SK-N-SH (cell line): ENCODE data around the gene TAB2. TPM values are rescaled to one million over a fixed set of nuclear protein-coding genes. Genes with fewer than 3 reads are reported as not detected.

Experiments used
- CTCF ChIA-PET: fragments of 300-600, 350-600 bp; formaldehyde crosslinking; extraction: SDS; loops from one replicate; lab custom pipeline; 2021; lab: Yijun Ruan, JAX
- POLR2A ChIA-PET: fragments of 350-600 bp; sonication (Branson Sonifier 250); formaldehyde crosslinking; extraction: SDS; loops from one replicate; lab custom pipeline; 2020; ENCODE audit warnings: antibody characterized with exemption, inconsistent platforms; lab: Yijun Ruan, JAX
- DNase-seq: peaks from one replicate; pipeline ENCODE4 v3.0.0; 2012
- H2AFZ ChIP-seq: fragments of 200-600 bp; sonication (generic); 2 replicates; pipeline ENCODE4 v1.8.1; 2016; ENCODE audit warnings: antibody characterized with exemption, mild to moderate bottlenecking, low read depth
- H3F3A ChIP-seq: fragments of 200-600 bp; sonication (generic); replicated peaks from 2 replicates; pipeline ENCODE3; 2016; ENCODE audit warnings: antibody characterized with exemption, mild to moderate bottlenecking; ENCODE audit not compliant: insufficient read depth
- H3K27ac ChIP-seq, 2 experiments: fragments of 200-500 bp in 1 of 2; fragments of 200-600 bp in 1 of 2; sonication (Bioruptor generic) in 1 of 2; sonication (generic), shearing (Covaris generic) in 1 of 2; 2 replicates each; pipeline versions ENCODE4 v1.5.1 to v1.6.1; 2014 to 2016; ENCODE audit warnings: low read depth in 2 of 2, inconsistent platforms in 1 of 2, low read length in 1 of 2, mild to moderate bottlenecking in 1 of 2, mixed read lengths in 1 of 2
- H3K27me3 ChIP-seq: fragments of 200-600 bp; sonication (generic), shearing (Covaris generic); 2 replicates; pipeline ENCODE4 v1.6.1; 2016; ENCODE audit warnings: mixed run types; ENCODE audit not compliant: insufficient read depth
- H3K36me3 ChIP-seq, 2 experiments: fragments of 200-500 bp in 1 of 2; fragments of 200-600 bp in 1 of 2; sonication (Bioruptor generic) in 1 of 2; sonication (generic) in 1 of 2; replicated peaks in 1 of 2; 2 replicates each; pipeline versions ENCODE3 to v1.5.1; 2014 to 2016; ENCODE audit warnings: low read length in 1 of 2, mild to moderate bottlenecking in 1 of 2; ENCODE audit not compliant: insufficient read depth in 2 of 2, control insufficient read depth in 1 of 2
- H3K4me1 ChIP-seq, 2 experiments: fragments of 200-500 bp in 1 of 2; fragments of 200-600 bp in 1 of 2; sonication (Bioruptor generic) in 1 of 2; sonication (generic), shearing (Covaris generic) in 1 of 2; 2 replicates each; pipeline versions ENCODE4 v1.5.1 to v1.6.1; 2014 to 2016; ENCODE audit warnings: low read depth in 1 of 2, low read length in 1 of 2, mixed run types in 1 of 2; ENCODE audit not compliant: insufficient read depth in 2 of 2, control insufficient read depth in 1 of 2
- H3K4me2 ChIP-seq: fragments of 200-600 bp; sonication (generic), shearing (Covaris generic); 2 replicates; pipeline ENCODE4 v1.6.1; 2017; ENCODE audit warnings: mixed run types
- H3K4me3 ChIP-seq, 2 experiments: fragments of 200-500 bp in 1 of 2; fragments of 200-600 bp in 1 of 2; sonication (Bioruptor generic) in 1 of 2; sonication (generic), shearing (Covaris generic) in 1 of 2; 2 replicates each; pipeline versions ENCODE4 v1.5.1 to v1.8.1; 2014 to 2016; ENCODE audit warnings: low read depth in 2 of 2, inconsistent platforms in 1 of 2, low read length in 1 of 2, mild to moderate bottlenecking in 1 of 2, mixed read lengths in 1 of 2, moderate library complexity in 1 of 2
- H3K79me2 ChIP-seq: fragments of 200-600 bp; sonication (generic); 2 replicates; pipeline ENCODE4 v1.8.1; 2017; ENCODE audit warnings: mild to moderate bottlenecking; ENCODE audit not compliant: insufficient read depth
- H3K9ac ChIP-seq: fragments of 200-600 bp; sonication (generic); 2 replicates; pipeline ENCODE4 v1.6.1; 2017; ENCODE audit warnings: mixed run types
- H3K9me2 ChIP-seq: fragments of 200-600 bp; sonication (generic); 2 replicates; pipeline ENCODE4 v1.6.1; 2017; ENCODE audit warnings: mixed run types
- H3K9me3 ChIP-seq: fragments of 200-600 bp; sonication (generic); 2 replicates; pipeline ENCODE4 v1.6.1; 2017; ENCODE audit warnings: mixed run types, mild to moderate bottlenecking, moderate library complexity
- H4K20me1 ChIP-seq: fragments of 200-600 bp; sonication (generic); 2 replicates; pipeline ENCODE4 v1.6.1; 2017; ENCODE audit warnings: mild to moderate bottlenecking, mixed run types; ENCODE audit not compliant: insufficient read depth
- CHD2 ChIP-seq: fragments of 150-350 bp; IDR thresholded peaks from 2 replicates; pipeline ENCODE4 v1.6.1; 2018; ENCODE audit warnings: low read length; ENCODE audit not compliant: partially characterized antibody
- EP300 ChIP-seq, 2 experiments: IDR thresholded peaks; 2 replicates each; pipeline versions ENCODE4 v1.4.0 to v1.6.1; 2012; ENCODE audit warnings: borderline replicate concordance in 1 of 2, low read depth in 1 of 2, low read length in 1 of 2
- EZH2phosphoT487 ChIP-seq: fragments of 200-600 bp; sonication (generic); IDR thresholded peaks from 2 replicates; pipeline ENCODE4 v1.6.1; 2017; ENCODE audit warnings: low read depth, mixed run types, mild to moderate bottlenecking, antibody characterized with exemption, moderate library complexity, borderline replicate concordance
- FOSL2 ChIP-seq: IDR thresholded peaks from 2 replicates; pipeline ENCODE4 v1.4.0; 2012; ENCODE audit warnings: low read depth, mild to moderate bottlenecking, moderate library complexity, borderline replicate concordance
- FOXM1 ChIP-seq: IDR thresholded peaks from 2 replicates; pipeline ENCODE4 v1.4.0; 2012; ENCODE audit warnings: low read depth, mild to moderate bottlenecking
- JUND ChIP-seq: IDR thresholded peaks from 2 replicates; pipeline ENCODE4 v1.4.0; 2012
- MEF2A ChIP-seq: IDR thresholded peaks from 2 replicates; pipeline ENCODE4 v1.4.0; 2012; ENCODE audit warnings: low read depth, borderline replicate concordance
- MXI1 ChIP-seq: IDR thresholded peaks from 2 replicates; pipeline ENCODE4 v1.6.1; 2012; ENCODE audit warnings: mild to moderate bottlenecking, low read depth, low read length, improper control_type of control experiment
- RCOR1 ChIP-seq: fragments of 150-350 bp; IDR thresholded peaks from 2 replicates; pipeline ENCODE4 v1.6.1; 2017; ENCODE audit warnings: antibody characterized with exemption, low read length
- RXRA ChIP-seq: IDR thresholded peaks from 2 replicates; pipeline ENCODE4 v1.4.0; 2012; ENCODE audit warnings: low read depth, mild to moderate bottlenecking, borderline replicate concordance
- SIN3A ChIP-seq: IDR thresholded peaks from 2 replicates; pipeline ENCODE4 v1.6.1; 2012; ENCODE audit warnings: low read depth, mild to moderate bottlenecking, low read length, moderate library complexity, borderline replicate concordance
- SMC3 ChIP-seq: IDR thresholded peaks from 2 replicates; pipeline ENCODE4 v1.6.1; 2012; ENCODE audit warnings: low read depth, low read length, improper control_type of control experiment
- TAF1 ChIP-seq: IDR thresholded peaks from 2 replicates; pipeline ENCODE4 v1.6.1; 2012; ENCODE audit warnings: low read depth, mild to moderate bottlenecking, low read length, moderate library complexity, borderline replicate concordance
- YY1 ChIP-seq: IDR thresholded peaks from 2 replicates; pipeline ENCODE4 v1.4.0; 2012; ENCODE audit warnings: low read depth, mild to moderate bottlenecking
- WGBS: methylation state at CpG from one replicate; pipeline ENCODE4 v1.1.6; 2017; ENCODE audit warnings: low lambda C conversion rate; 5-methylcytosine and 5-hydroxymethylcytosine counted together
- polyA plus RNA-seq, 3 experiments: library from polyadenylated mRNA; depleted of rRNA; stranded (reverse); fragments of >200 nt; gene quantifications; 2 replicates each; pipeline ENCODE4 v1.2.3, GENCODE V29; 2012
- TF ChIP-seq, protein P1 (sequence below): IDR thresholded peaks from 2 replicates; pipeline ENCODE4 v1.4.0; 2012; ENCODE audit warnings: low read depth
- TF ChIP-seq, protein P2 (sequence below): fragments of 200-600 bp; sonication (generic); IDR thresholded peaks from 2 replicates; pipeline ENCODE4 v1.6.1; 2017; ENCODE audit warnings: antibody characterized with exemption, mild to moderate bottlenecking, moderate library complexity
- TF ChIP-seq, protein P3 (sequence below): IDR thresholded peaks from 2 replicates; pipeline ENCODE4 v1.6.1; 2012; ENCODE audit warnings: mild to moderate bottlenecking, low read depth, low read length, moderate library complexity
- TF ChIP-seq, protein P4 (sequence below): fragments of 150-350 bp; IDR thresholded peaks from 2 replicates; pipeline ENCODE4 v1.6.1; 2017; ENCODE audit warnings: antibody characterized with exemption, low read length, low read depth, borderline replicate concordance

TAB2 gene
- polyA plus RNA-seq, 1 of the 3 experiments (the other 2 are of a cell fraction), result 24.4 TPM

DNA sequence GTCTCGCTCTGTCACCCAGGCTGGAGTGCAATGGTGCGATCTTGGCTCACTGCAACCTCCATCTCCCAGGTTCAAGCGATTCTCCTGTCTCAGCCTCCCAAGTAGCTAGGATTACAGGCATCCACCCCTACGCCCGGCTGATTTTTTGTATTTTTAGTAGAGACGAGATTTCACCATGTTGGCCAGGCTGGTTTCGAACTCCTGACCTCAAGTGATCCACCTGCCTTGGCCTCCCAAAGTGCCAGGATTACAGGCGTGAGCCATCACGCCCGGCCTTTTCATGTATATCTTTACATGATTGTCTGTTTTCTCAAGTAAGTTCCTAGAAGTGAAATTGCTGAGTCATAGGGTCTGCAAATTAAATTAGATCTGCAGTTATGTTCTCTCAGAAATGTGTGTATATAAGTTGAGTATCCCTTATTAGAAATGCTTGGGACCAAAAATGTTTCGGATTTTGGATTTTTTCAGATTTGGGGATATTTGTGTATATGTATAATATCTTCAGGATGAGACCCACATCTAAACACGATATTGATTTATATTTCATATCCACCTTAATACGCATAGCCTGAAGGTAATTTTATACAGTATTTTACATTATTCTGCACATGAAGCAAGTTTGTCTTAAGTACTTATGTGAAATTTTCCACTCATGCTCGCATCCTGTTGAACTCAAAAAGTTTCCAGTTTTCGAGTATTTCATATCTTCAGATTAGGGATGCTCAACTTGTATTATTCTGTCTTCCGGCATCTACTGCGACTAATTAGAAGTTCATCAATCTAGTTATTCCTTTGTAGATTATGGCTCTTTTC is 40.4 kb downstream of the TAB2 start:
- peaks cover 0 to 20% of the 10 kb centered on the region in 2 experiments for H3K36me3 ChIP-seq
- no peak for TF ChIP-seq EZH2phosphoT487
- CTCF ChIA-PET, result interaction anchor here (2.0 kb wide), 1 partner anchor 74 kb away, joined by 7 read pairs; no protein-coding TSS in a partner anchor
- WGBS, result 94% methylated on average over 17 of the region's 17 CpGs
- POLR2A ChIA-PET, result no interaction called here
- no peak overlapping the region for H2AFZ ChIP-seq
- peaks cover 94% of the 10 kb centered on the region for H4K20me1 ChIP-seq
- H3K27me3 ChIP-seq, result no peaks in the 10 kb centered on the region
- no peaks in the 10 kb centered on the region for H3K9me3 ChIP-seq
- DNase-seq, result no peak
- no peaks in the 10 kb centered on the region for H3K9me2 ChIP-seq
- no peak overlapping the region for H3K9ac ChIP-seq
- H3K27ac ChIP-seq, result no peak overlapping the region
- H3F3A ChIP-seq, result peaks cover 17% of the 10 kb centered on the region
- H3K4me1 ChIP-seq, result no peaks in the 10 kb centered on the region; a peak in 1 of 4 replicates
- H3K4me2 ChIP-seq, result no peak overlapping the region
- H3K79me2 ChIP-seq, result peaks cover 100% of the 10 kb centered on the region
- no peak overlapping the region for H3K4me3 ChIP-seq

DNA sequence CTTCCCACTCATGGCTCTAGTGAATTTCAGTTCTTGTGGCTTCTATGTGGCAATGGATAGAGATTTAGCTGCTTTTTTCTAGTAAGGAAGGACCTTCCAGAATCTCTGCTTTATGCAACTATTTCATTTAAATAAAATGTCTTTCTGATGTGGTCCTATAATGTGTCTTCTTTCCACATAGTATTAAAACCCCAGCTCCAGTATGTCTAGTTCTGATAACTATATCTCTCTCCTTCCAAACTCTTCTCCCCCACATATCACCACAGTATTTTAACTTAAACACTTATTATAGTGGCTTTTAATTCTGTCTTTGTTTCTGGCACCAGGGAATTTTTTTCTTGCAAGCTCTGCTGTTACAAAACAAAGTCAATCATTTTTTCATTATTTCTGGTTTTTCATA is 41.9 kb downstream of the TAB2 start:
- no peaks in the 10 kb centered on the region for H3K27me3 ChIP-seq
- DNase-seq, result no peak
- POLR2A ChIA-PET, result no interaction called here
- TF ChIP-seq, protein P1, sequence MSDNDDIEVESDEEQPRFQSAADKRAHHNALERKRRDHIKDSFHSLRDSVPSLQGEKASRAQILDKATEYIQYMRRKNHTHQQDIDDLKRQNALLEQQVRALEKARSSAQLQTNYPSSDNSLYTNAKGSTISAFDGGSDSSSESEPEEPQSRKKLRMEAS, result no peak
- TF ChIP-seq SIN3A (no peak), YY1 (no peak), MXI1 (no peak), FOXM1 (no peak), MEF2A (no peak), RXRA (no peak), EP300 (IDR thresholded peaks at IDR 0.05; ENCODE audit: borderline replicate concordance in 1 of 2, low read depth in 1 of 2, low read length in 1 of 2) (no peak), FOSL2 (no peak), CHD2 (no peak), TAF1 (no peak), JUND (no peak), RCOR1 (no peak), SMC3 (no peak)
- TF ChIP-seq, protein P2, sequence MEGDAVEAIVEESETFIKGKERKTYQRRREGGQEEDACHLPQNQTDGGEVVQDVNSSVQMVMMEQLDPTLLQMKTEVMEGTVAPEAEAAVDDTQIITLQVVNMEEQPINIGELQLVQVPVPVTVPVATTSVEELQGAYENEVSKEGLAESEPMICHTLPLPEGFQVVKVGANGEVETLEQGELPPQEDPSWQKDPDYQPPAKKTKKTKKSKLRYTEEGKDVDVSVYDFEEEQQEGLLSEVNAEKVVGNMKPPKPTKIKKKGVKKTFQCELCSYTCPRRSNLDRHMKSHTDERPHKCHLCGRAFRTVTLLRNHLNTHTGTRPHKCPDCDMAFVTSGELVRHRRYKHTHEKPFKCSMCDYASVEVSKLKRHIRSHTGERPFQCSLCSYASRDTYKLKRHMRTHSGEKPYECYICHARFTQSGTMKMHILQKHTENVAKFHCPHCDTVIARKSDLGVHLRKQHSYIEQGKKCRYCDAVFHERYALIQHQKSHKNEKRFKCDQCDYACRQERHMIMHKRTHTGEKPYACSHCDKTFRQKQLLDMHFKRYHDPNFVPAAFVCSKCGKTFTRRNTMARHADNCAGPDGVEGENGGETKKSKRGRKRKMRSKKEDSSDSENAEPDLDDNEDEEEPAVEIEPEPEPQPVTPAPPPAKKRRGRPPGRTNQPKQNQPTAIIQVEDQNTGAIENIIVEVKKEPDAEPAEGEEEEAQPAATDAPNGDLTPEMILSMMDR, result no peak
- TF ChIP-seq, protein P3, sequence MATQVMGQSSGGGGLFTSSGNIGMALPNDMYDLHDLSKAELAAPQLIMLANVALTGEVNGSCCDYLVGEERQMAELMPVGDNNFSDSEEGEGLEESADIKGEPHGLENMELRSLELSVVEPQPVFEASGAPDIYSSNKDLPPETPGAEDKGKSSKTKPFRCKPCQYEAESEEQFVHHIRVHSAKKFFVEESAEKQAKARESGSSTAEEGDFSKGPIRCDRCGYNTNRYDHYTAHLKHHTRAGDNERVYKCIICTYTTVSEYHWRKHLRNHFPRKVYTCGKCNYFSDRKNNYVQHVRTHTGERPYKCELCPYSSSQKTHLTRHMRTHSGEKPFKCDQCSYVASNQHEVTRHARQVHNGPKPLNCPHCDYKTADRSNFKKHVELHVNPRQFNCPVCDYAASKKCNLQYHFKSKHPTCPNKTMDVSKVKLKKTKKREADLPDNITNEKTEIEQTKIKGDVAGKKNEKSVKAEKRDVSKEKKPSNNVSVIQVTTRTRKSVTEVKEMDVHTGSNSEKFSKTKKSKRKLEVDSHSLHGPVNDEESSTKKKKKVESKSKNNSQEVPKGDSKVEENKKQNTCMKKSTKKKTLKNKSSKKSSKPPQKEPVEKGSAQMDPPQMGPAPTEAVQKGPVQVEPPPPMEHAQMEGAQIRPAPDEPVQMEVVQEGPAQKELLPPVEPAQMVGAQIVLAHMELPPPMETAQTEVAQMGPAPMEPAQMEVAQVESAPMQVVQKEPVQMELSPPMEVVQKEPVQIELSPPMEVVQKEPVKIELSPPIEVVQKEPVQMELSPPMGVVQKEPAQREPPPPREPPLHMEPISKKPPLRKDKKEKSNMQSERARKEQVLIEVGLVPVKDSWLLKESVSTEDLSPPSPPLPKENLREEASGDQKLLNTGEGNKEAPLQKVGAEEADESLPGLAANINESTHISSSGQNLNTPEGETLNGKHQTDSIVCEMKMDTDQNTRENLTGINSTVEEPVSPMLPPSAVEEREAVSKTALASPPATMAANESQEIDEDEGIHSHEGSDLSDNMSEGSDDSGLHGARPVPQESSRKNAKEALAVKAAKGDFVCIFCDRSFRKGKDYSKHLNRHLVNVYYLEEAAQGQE, result no peak
- TF ChIP-seq, protein P4, sequence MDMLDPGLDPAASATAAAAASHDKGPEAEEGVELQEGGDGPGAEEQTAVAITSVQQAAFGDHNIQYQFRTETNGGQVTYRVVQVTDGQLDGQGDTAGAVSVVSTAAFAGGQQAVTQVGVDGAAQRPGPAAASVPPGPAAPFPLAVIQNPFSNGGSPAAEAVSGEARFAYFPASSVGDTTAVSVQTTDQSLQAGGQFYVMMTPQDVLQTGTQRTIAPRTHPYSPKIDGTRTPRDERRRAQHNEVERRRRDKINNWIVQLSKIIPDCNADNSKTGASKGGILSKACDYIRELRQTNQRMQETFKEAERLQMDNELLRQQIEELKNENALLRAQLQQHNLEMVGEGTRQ, result no peak
- TF ChIP-seq, all 33 proteins: peak for 0
- H3K4me1 ChIP-seq, result peaks cover 0 to 2% of the 10 kb centered on the region in 2 experiments; a peak in 1 of 4 replicates
- H3K27ac ChIP-seq, result no peak overlapping the region
- H4K20me1 ChIP-seq, result peaks cover 94% of the 10 kb centered on the region
- no peak overlapping the region for H3K9ac ChIP-seq
- peaks cover 17% of the 10 kb centered on the region for H3F3A ChIP-seq
- no peaks in the 10 kb centered on the region for H3K9me3 ChIP-seq
- no peak overlapping the region for H2AFZ ChIP-seq
- peaks cover 0 to 20% of the 10 kb centered on the region in 2 experiments for H3K36me3 ChIP-seq
- H3K4me2 ChIP-seq, result no peak overlapping the region
- H3K79me2 ChIP-seq, result peaks cover 100% of the 10 kb centered on the region
- CTCF ChIA-PET, result interaction anchor here (0.9 to 2.0 kb wide), 2 partner anchors 16 to 72 kb away, joined by 4 to 7 read pairs; no protein-coding TSS in a partner anchor
- H3K4me3 ChIP-seq, result no peak overlapping the region
- no peaks in the 10 kb centered on the region for H3K9me2 ChIP-seq
